ENCODE results near the gene RNF121. TPM values are rescaled to one million over a fixed set of nuclear protein-coding genes. Genes with fewer than 3 reads are reported as not detected.
"Not testable (repeated sequence)": the region's sequence is repeated elsewhere in the genome, so short reads cannot be mapped to it uniquely, and the experiment has no call there.

Gene RNF121
- 10 to 100 TPM; 13.7 to 25.9 (median 18.6) TPM for total RNA-seq

GRCh38 chr11:71928737-71929443 is at the start of gene RNF121:
RNF121 (plus strand) TSS chr11:71929046; CDS start chr11:71929062, 16 bp downstream.
- no peak for TF ChIP-seq POLR2A (IDR thresholded peaks at IDR 0.05; ENCODE audit: low read depth)
- peak; percentile 66 to 81 for TF ChIP-seq POLR2AphosphoS5 (IDR thresholded peaks at IDR 0.05)
- no peaks in the 10 kb centered on the region for H3K9me3 ChIP-seq
- peaks cover 0 to 9% (median 4%) of the 10 kb centered on the region in 4 donors for H3K36me3 ChIP-seq
- under 1% methylated on average over 31 of the region's 32 CpGs for WGBS
- peak within 1 kb of the TSS; percentile 80 to 88 (median 87) for H3K27ac ChIP-seq (replicated peaks in 1 of 4)
- H3K27me3 ChIP-seq = no peaks in the 10 kb centered on the region
- intact Hi-C loops (cut with DNase I) = no loop called here
- peaks cover 32 to 62% (median 47%) of the 10 kb centered on the region in 4 donors for H3K4me1 ChIP-seq
- peak; percentile 99 for DNase-seq (ENCODE audit: extremely low spot score)
- H3K4me3 ChIP-seq = peak within 1 kb of the TSS; percentile 76 to 91 (median 85)

- not testable (repeated sequence) for H3K9me3 ChIP-seq, H3K4me1 ChIP-seq
Measured at GRCh38 chr11:71885806-71886205, 43.0 kb upstream of the RNF121 start.

DNA sequence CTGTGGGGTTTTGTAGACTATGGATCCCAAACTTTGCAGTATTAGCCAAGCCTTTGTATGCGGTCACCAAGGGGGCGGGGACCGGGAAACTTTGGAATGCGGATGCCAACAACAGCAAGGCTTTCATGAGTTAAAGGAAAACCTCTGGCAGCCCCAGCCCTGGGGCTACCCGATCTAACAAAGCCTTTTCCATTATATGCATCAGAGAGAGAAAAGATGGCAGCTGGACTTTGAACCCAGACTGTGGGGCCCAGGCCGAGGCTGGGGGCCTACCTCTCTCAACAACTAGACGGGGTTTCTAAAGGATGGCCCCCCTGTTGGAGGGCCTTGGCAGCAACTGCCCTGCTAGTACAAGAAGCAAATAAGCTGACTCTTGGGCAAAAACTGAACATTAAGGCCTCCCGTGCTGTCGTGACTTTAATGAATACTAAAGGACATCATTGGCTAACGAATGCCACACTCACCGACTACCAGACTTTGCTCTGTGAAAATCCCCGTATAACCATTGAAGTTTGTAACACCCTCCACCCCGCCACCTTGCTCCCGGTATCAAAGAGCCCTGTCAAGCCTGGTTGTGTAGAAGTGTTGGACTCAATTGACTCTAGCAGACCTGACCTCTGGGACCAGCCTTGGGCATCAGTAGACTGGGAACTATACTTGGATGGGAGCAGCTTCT is 40.4 kb upstream of the RNF121 start:
- H3K27ac ChIP-seq (replicated peaks in 1 of 4); intact Hi-C loops (cut with DNase I); H3K9me3 ChIP-seq; H3K4me3 ChIP-seq; H3K36me3 ChIP-seq; H3K27me3 ChIP-seq; DNase-seq (ENCODE audit: extremely low spot score); H3K4me1 ChIP-seq: not testable (repeated sequence)
- WGBS = 93% methylated on average over 14 of the region's 14 CpGs

More at GRCh38 chr11:71885806-71886205, 43.0 kb upstream of the RNF121 start:
- DNase-seq (ENCODE audit: extremely low spot score); H3K27ac ChIP-seq (replicated peaks in 1 of 4); intact Hi-C loops (cut with DNase I); H3K4me3 ChIP-seq; H3K36me3 ChIP-seq; H3K27me3 ChIP-seq: not testable (repeated sequence)
- WGBS = 98% methylated on average over 12 of the region's 12 CpGs

- H3K27ac ChIP-seq (replicated peaks in 1 of 4); H3K9me3 ChIP-seq; H3K36me3 ChIP-seq; H3K4me3 ChIP-seq; intact Hi-C loops (cut with DNase I); DNase-seq (ENCODE audit: extremely low spot score); H3K4me1 ChIP-seq; H3K27me3 ChIP-seq: not testable (repeated sequence)
- 95% methylated on average over 13 of the region's 14 CpGs for WGBS
Measured at GRCh38 chr11:71889181-71889872, 39.5 kb upstream of the RNF121 start.

- Histone ChIP-seq H3K9me3 (no peaks in the 10 kb centered on the region), H3K36me3 (peaks cover 0 to 7% (median 0%) of the 10 kb centered on the region in 4 donors), H3K4me3 (no peak overlapping the region), H3K27me3 (no peaks in the 10 kb centered on the region), H3K27ac (replicated peaks in 1 of 4) (no peak overlapping the region), H3K4me1 (no peaks in the 10 kb centered on the region)
- 95% methylated on average over 12 of the region's 12 CpGs for WGBS
- no peak for DNase-seq (ENCODE audit: extremely low spot score)
- intact Hi-C loops (cut with DNase I) = no loop called here
- TF ChIP-seq POLR2A (IDR thresholded peaks at IDR 0.05; ENCODE audit: low read depth) (no peak), POLR2AphosphoS5 (IDR thresholded peaks at IDR 0.05) (no peak)
Measured at GRCh38 chr11:71895961-71896360, 32.9 kb upstream of the RNF121 start.

- H3K9me3 ChIP-seq; H3K27me3 ChIP-seq; H3K4me1 ChIP-seq; H3K4me3 ChIP-seq; H3K27ac ChIP-seq (replicated peaks in 1 of 4); DNase-seq (ENCODE audit: extremely low spot score); intact Hi-C loops (cut with DNase I): not testable (repeated sequence)
- H3K36me3 ChIP-seq = peaks cover 0 to 32% (median 4%) of the 10 kb centered on the region in 4 donors
- WGBS = 77% methylated on average over 14 of the region's 14 CpGs
Measured at GRCh38 chr11:71901137-71901536, 27.7 kb upstream of the RNF121 start.

- Histone ChIP-seq H3K4me3 (no peak overlapping the region), H3K27me3 (no peaks in the 10 kb centered on the region), H3K9me3 (no peaks in the 10 kb centered on the region), H3K4me1 (no peaks in the 10 kb centered on the region), H3K27ac (replicated peaks in 1 of 4) (no peak overlapping the region), H3K36me3 (peaks cover 4 to 54% (median 24%) of the 10 kb centered on the region in 4 donors)
- intact Hi-C loops (cut with DNase I) = no loop called here
- no peak for TF ChIP-seq POLR2AphosphoS5 (IDR thresholded peaks at IDR 0.05)
- no peak for TF ChIP-seq POLR2A (IDR thresholded peaks at IDR 0.05; ENCODE audit: low read depth)
- TF ChIP-seq, protein P1, sequence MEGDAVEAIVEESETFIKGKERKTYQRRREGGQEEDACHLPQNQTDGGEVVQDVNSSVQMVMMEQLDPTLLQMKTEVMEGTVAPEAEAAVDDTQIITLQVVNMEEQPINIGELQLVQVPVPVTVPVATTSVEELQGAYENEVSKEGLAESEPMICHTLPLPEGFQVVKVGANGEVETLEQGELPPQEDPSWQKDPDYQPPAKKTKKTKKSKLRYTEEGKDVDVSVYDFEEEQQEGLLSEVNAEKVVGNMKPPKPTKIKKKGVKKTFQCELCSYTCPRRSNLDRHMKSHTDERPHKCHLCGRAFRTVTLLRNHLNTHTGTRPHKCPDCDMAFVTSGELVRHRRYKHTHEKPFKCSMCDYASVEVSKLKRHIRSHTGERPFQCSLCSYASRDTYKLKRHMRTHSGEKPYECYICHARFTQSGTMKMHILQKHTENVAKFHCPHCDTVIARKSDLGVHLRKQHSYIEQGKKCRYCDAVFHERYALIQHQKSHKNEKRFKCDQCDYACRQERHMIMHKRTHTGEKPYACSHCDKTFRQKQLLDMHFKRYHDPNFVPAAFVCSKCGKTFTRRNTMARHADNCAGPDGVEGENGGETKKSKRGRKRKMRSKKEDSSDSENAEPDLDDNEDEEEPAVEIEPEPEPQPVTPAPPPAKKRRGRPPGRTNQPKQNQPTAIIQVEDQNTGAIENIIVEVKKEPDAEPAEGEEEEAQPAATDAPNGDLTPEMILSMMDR (IDR thresholded peaks at IDR 0.05) = no peak
- TF ChIP-seq EP300 (IDR thresholded peaks at IDR 0.05) = no peak
- WGBS = 92% methylated on average over 9 of the region's 9 CpGs
- DNase-seq (ENCODE audit: extremely low spot score) = no peak
Measured at GRCh38 chr11:71908218-71908617, 20.6 kb upstream of the RNF121 start.

DNA sequence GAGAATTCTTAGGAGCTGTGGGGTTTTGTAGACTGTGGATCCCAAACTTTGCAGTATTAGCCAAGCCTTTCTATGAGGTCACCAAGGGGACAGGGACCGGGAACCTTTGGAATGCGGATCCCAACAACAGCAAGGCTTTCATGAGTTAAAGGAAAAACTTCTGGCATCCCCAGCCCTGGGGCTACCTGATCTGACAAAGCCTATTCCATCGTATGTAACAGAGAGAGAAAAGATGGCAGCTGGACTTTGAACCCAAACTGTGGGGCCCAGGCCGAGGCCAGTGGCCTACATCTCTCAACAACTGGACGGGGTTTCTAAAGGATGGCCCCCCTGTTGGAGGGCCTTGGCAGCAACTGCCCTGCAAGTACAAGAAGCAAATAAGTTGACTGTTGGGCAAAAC is 18.1 kb upstream of the RNF121 start:
- H3K27ac ChIP-seq (replicated peaks in 1 of 4); H3K27me3 ChIP-seq; H3K4me1 ChIP-seq; intact Hi-C loops (cut with DNase I); H3K4me3 ChIP-seq; DNase-seq (ENCODE audit: extremely low spot score); H3K9me3 ChIP-seq: not testable (repeated sequence)
- H3K36me3 ChIP-seq = peaks cover 23 to 60% (median 43%) of the 10 kb centered on the region in 4 donors
- WGBS = 94% methylated on average over 5 of the region's 5 CpGs

DNA sequence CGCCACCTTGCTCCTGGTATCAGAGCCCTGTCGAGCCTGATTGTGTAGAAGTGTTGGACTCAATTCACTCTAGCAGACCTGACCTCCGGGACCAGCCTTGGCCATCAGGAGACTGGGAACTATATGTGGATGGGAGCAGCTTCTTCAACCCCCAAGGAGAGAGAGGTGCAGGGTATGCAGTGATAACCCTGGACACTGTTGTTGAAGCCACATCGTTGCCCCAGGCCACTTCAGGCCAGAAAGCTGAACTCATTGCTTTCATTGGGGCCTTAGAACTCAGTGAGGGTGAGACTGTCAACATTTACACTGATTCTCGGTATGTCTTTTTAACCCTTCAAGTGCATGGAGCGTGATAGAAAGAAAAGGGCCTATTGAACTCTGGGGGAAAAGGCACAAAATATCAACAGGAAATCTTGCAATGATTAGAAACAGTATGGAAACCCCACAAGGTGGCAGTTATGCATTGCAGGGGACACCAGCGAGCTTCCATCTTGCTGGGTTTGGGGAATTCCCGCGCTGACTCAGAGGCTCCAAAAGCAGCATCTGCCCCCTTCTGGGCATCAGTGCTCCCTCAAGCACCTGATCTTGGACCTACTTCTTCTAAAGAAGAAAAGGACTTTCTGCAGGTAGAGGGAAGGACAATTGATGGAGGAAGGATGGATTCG is 17.4 kb upstream of the RNF121 start:
- intact Hi-C loops (cut with DNase I); H3K27ac ChIP-seq (replicated peaks in 1 of 4); DNase-seq (ENCODE audit: extremely low spot score); H3K4me3 ChIP-seq; H3K9me3 ChIP-seq; H3K4me1 ChIP-seq; H3K27me3 ChIP-seq: not testable (repeated sequence)
- peaks cover 25 to 65% (median 49%) of the 10 kb centered on the region in 4 donors for H3K36me3 ChIP-seq
- 88% methylated on average over 10 of the region's 10 CpGs for WGBS

- whole genome bisulfite sequencing = 96% methylated on average over 10 of the region's 10 CpGs
- H3K4me1 ChIP-seq; intact Hi-C loops (cut with DNase I); DNase-seq (ENCODE audit: extremely low spot score); H3K4me3 ChIP-seq; H3K27ac ChIP-seq (replicated peaks in 1 of 4); H3K27me3 ChIP-seq; H3K9me3 ChIP-seq: not testable (repeated sequence)
- peaks cover 25 to 69% (median 50%) of the 10 kb centered on the region in 4 donors for H3K36me3 ChIP-seq
Measured at GRCh38 chr11:71911986-71912340, 16.9 kb upstream of the RNF121 start.

Measured in esophagus muscularis mucosa (tissue), 4 donors.